ENCODE measurements around the gene LGALS7.

LGALS7 gene

GRCh38 chr19:38737921-38738737 is 35.2 kb downstream of the LGALS7 start:
- no peak for DNase-seq

- no peak for DNase-seq
These were observed 35.9 kb downstream of the LGALS7 start for GRCh38 chr19:38737281-38737865.

GRCh38 chr19:38736413-38737280 is 36.7 kb downstream of the LGALS7 start:
- DNase-seq: peak; percentile 66

- peak; percentile 58 for DNase-seq
These were observed 37.3 kb downstream of the LGALS7 start for GRCh38 chr19:38736036-38736412.

GRCh38 chr19:38735257-38735686 is 38.0 kb downstream of the LGALS7 start:
- DNase-seq: no peak

- DNase-seq: no peak
These were observed 38.7 kb downstream of the LGALS7 start for GRCh38 chr19:38734426-38735256.

GRCh38 chr19:38734176-38734425 is 39.2 kb downstream of the LGALS7 start:
- no peak for DNase-seq

- no peak for DNase-seq
These were observed 39.7 kb downstream of the LGALS7 start for GRCh38 chr19:38733493-38734175.

GRCh38 chr19:38733241-38733492 is 40.1 kb downstream of the LGALS7 start:
- no peak for DNase-seq

- no peak for DNase-seq
These were observed 41.5 kb downstream of the LGALS7 start for GRCh38 chr19:38731654-38732301.

- no peak for DNase-seq
These were observed 42.4 kb downstream of the LGALS7 start for GRCh38 chr19:38730731-38731589.

- DNase-seq: no peak
These were observed 42.9 kb downstream of the LGALS7 start for GRCh38 chr19:38730470-38730730.

- peak; percentile 82 for DNase-seq
These were observed 43.5 kb downstream of the LGALS7 start for GRCh38 chr19:38729653-38730469.

- DNase-seq: no peak
These were observed 44.4 kb downstream of the LGALS7 start for GRCh38 chr19:38728752-38729541.

- DNase-seq: no peak
These were observed 45.3 kb downstream of the LGALS7 start for GRCh38 chr19:38727868-38728660.

GRCh38 chr19:38727306-38727867 is 45.9 kb downstream of the LGALS7 start:
- DNase-seq: no peak

- DNase-seq: no peak
These were observed 46.5 kb downstream of the LGALS7 start for GRCh38 chr19:38726761-38727301.

GRCh38 chr19:38726284-38726673 is 47.0 kb downstream of the LGALS7 start:
- no peak for DNase-seq

Data from stimulated activated CD4-positive, alpha-beta T cell treated with anti-CD3 and anti-CD28 coated beads, Interleukin-12 subunit alpha, Interleukin-12 subunit beta, amount 100 ng/mL, for 4 hours (primary cell).